H1 (cell line): ENCODE data around the gene CELF6.

Experiments used
- ATF3 ChIP-seq: IDR thresholded peaks from 2 replicates; pipeline ENCODE4 v1.6.1; 2011; ENCODE audit warnings: low read depth, mild to moderate bottlenecking, low read length; ENCODE audit not compliant: insufficient read depth
- CEBPB ChIP-seq: IDR thresholded peaks from 2 replicates; pipeline ENCODE4 v1.6.1; 2012; ENCODE audit warnings: low read depth, low read length
- CTCF ChIP-seq, 3 experiments: IDR thresholded peaks; 1 replicate in 2 of 3; 2 replicates in 1 of 3; pipeline versions ENCODE4 v1.5.1 to v1.6.1; 2011; ENCODE audit warnings: low read length in 3 of 3, mild to moderate bottlenecking in 3 of 3, inconsistent platforms in 2 of 3, low read depth in 1 of 3, moderate library complexity in 1 of 3; ENCODE audit not compliant: insufficient read depth in 1 of 3; ENCODE audit errors: control extremely low read depth in 1 of 3
- EP300 ChIP-seq, 2 experiments: IDR thresholded peaks; 1 replicate in 1 of 2; 2 replicates in 1 of 2; pipeline ENCODE4 v1.6.1; 2011 to 2012; ENCODE audit warnings: low read depth in 2 of 2, low read length in 2 of 2, mild to moderate bottlenecking in 2 of 2, borderline replicate concordance in 1 of 2, inconsistent platforms in 1 of 2, moderate library complexity in 1 of 2
- EZH2 ChIP-seq: fragments of 200-600 bp; sonication (generic); IDR thresholded peaks from 2 replicates; pipeline ENCODE4 v1.7.1; 2012; ENCODE audit warnings: low read depth, mild to moderate bottlenecking, moderate library complexity, low read length, inconsistent platforms; ENCODE audit not compliant: severe bottlenecking
- NRF1 ChIP-seq: IDR thresholded peaks from 2 replicates; pipeline ENCODE4 v1.6.1; 2011; ENCODE audit warnings: mild to moderate bottlenecking, low read depth, low read length, improper control_type of control experiment
- POLR2A ChIP-seq, 2 experiments: IDR thresholded peaks; 1 replicate in 1 of 2; 2 replicates in 1 of 2; pipeline ENCODE4 v1.6.1; 2011; ENCODE audit warnings: low read depth in 2 of 2, low read length in 2 of 2, mild to moderate bottlenecking in 2 of 2; ENCODE audit errors: control extremely low read depth in 1 of 2
- POLR2AphosphoS5 ChIP-seq: IDR thresholded peaks from 2 replicates; pipeline ENCODE4 v1.6.1; 2011; ENCODE audit warnings: low read depth, low read length
- POU5F1 ChIP-seq: IDR thresholded peaks from 2 replicates; pipeline ENCODE4 v1.6.1; 2011; ENCODE audit warnings: low read depth, mild to moderate bottlenecking, low read length, moderate library complexity
- RAD21 ChIP-seq, 2 experiments: IDR thresholded peaks in 1 of 2; conservative IDR thresholded peaks in 1 of 2; 2 replicates each; pipeline ENCODE4 v1.6.1; 2011; ENCODE audit warnings: low read depth in 2 of 2, low read length in 2 of 2, improper control_type of control experiment in 1 of 2, inconsistent platforms in 1 of 2, mild to moderate bottlenecking in 1 of 2, moderate library complexity in 1 of 2
- RFX5 ChIP-seq: IDR thresholded peaks from 2 replicates; pipeline ENCODE4 v1.6.1; 2011; ENCODE audit warnings: low read depth, low read length, improper control_type of control experiment, borderline replicate concordance
- SAP30 ChIP-seq: fragments of 300-600 bp; sonication (generic); IDR thresholded peaks from 2 replicates; pipeline ENCODE4 v1.7.1; 2012; ENCODE audit warnings: low read length, moderate library complexity, mild to moderate bottlenecking, inconsistent platforms; ENCODE audit not compliant: insufficient read depth, insufficient replicate concordance
- SP1 ChIP-seq: IDR thresholded peaks from 2 replicates; pipeline ENCODE4 v1.6.1; 2011; ENCODE audit warnings: low read depth, low read length
- SUZ12 ChIP-seq: fragments of 200-600 bp; sonication (generic); IDR thresholded peaks from 2 replicates; pipeline ENCODE4 v1.6.1; 2012; ENCODE audit warnings: mild to moderate bottlenecking, inconsistent platforms, low read length, moderate library complexity, mixed read lengths

- TF ChIP-seq EP300 (IDR thresholded peaks at IDR 0.05; ENCODE audit: borderline replicate concordance in 1 of 2, low read depth in 2 of 2, low read length in 2 of 2): no peak
- no peak for TF ChIP-seq POU5F1
- no peak for TF ChIP-seq EZH2
- TF ChIP-seq RFX5: no peak
- TF ChIP-seq SAP30: no peak
- no peak for TF ChIP-seq POLR2A (IDR thresholded peaks at IDR 0.05; ENCODE audit: control extremely low read depth in 1 of 2, low read depth in 2 of 2, low read length in 2 of 2)
- TF ChIP-seq NRF1: no peak
- TF ChIP-seq POLR2AphosphoS5: no peak
- TF ChIP-seq SP1: no peak
- no peak for TF ChIP-seq CEBPB
- TF ChIP-seq CTCF (IDR thresholded peaks at IDR 0.05; ENCODE audit: control extremely low read depth in 1 of 3, insufficient read depth in 1 of 3, low read depth in 1 of 3, low read length in 3 of 3): no peak
- TF ChIP-seq ATF3: no peak
- no peak for TF ChIP-seq SUZ12
- no peak for TF ChIP-seq RAD21 (IDR thresholded peaks at IDR 0.05 in 1 of 2, conservative IDR thresholded peaks at IDR 0.05 in 1 of 2; ENCODE audit: low read depth in 2 of 2, low read length in 2 of 2)
These were observed 4.1 kb downstream of the CELF6 start for GRCh38 chr15:72315706-72316370.
